Mucosa of rectum (tissue), 2 donors: ENCODE results near the gene POTEG.
"Not testable (repeated sequence)": the region's sequence is repeated elsewhere in the genome, so short reads cannot be mapped to it uniquely, and the experiment has no call there.

Source experiments
- H3K27ac ChIP-seq, 2 donors: one replicate each; pipeline ENCODE4 v1.7.0; 2013; ENCODE audit warnings: inconsistent platforms in 2 of 2, low read depth in 2 of 2, low read length in 2 of 2
- H3K27me3 ChIP-seq, 2 donors: one replicate each; pipeline ENCODE4 v1.7.0; 2013; ENCODE audit warnings: low read length in 2 of 2; ENCODE audit not compliant: control insufficient read depth in 2 of 2, insufficient read depth in 2 of 2
- H3K36me3 ChIP-seq, 2 donors: one replicate each; pipeline ENCODE4 v1.7.0; 2013; ENCODE audit warnings: low read length in 2 of 2; ENCODE audit not compliant: control insufficient read depth in 2 of 2, insufficient read depth in 2 of 2
- H3K4me1 ChIP-seq, 2 donors: one replicate each; pipeline ENCODE4 v1.7.0; 2013; ENCODE audit warnings: low read length in 2 of 2, mild to moderate bottlenecking in 1 of 2; ENCODE audit not compliant: control insufficient read depth in 2 of 2, insufficient read depth in 2 of 2
- H3K4me3 ChIP-seq, 2 donors: one replicate each; pipeline ENCODE4 v1.7.0; 2013; ENCODE audit warnings: low read length in 2 of 2
- H3K9ac ChIP-seq, 2 donors: one replicate each; pipeline ENCODE4 v1.7.0; 2013; ENCODE audit warnings: low read length in 2 of 2, low read depth in 1 of 2, mild to moderate bottlenecking in 1 of 2
- H3K9me3 ChIP-seq, 2 donors: one replicate each; pipeline ENCODE4 v1.7.0; 2013; ENCODE audit warnings: low read length in 2 of 2; ENCODE audit not compliant: control insufficient read depth in 2 of 2
- donor health status: healthy.
- donor health status: Normal muscosa, but diverticular disease.

POTEG gene

GRCh38 chr14:19434241-19434640, at the start of gene POTEG:
TSS of gene POTEG (minus strand) at chr14:19434341. CDS start at chr14:19434289, 52 bp downstream.
- not testable (repeated sequence) for H3K4me3 ChIP-seq, H3K36me3 ChIP-seq, H3K9me3 ChIP-seq, H3K4me1 ChIP-seq, H3K27ac ChIP-seq, H3K27me3 ChIP-seq, H3K9ac ChIP-seq

- not testable (repeated sequence) for H3K9me3 ChIP-seq, H3K9ac ChIP-seq, H3K4me3 ChIP-seq, H3K27ac ChIP-seq, H3K27me3 ChIP-seq, H3K36me3 ChIP-seq, H3K4me1 ChIP-seq
These were observed 48.0 kb upstream of the POTEG start for GRCh38 chr14:19482093-19482492.

DNA sequence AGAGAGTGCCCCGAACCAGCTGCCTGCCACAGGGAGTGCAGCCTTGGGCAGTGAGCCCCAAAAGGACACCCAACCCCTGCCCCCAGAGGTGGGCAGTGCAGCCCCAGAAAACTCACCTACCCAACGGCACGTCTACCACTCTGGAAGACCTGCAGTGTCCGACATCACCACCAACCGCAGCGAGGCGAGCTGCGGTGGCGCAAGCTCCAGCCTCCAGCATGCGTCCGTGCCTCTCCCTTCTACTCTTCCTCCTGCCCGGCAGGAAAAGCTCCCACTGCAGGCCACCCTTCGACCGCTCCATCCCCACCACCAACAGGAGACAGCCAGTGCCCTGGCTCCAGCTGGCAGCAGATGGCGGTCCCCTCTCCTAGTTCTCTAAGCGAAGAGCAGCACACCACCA, 47.3 kb upstream of the POTEG start:
- not testable (repeated sequence) for H3K36me3 ChIP-seq, H3K4me1 ChIP-seq, H3K27me3 ChIP-seq, H3K4me3 ChIP-seq, H3K27ac ChIP-seq, H3K9me3 ChIP-seq, H3K9ac ChIP-seq

DNA sequence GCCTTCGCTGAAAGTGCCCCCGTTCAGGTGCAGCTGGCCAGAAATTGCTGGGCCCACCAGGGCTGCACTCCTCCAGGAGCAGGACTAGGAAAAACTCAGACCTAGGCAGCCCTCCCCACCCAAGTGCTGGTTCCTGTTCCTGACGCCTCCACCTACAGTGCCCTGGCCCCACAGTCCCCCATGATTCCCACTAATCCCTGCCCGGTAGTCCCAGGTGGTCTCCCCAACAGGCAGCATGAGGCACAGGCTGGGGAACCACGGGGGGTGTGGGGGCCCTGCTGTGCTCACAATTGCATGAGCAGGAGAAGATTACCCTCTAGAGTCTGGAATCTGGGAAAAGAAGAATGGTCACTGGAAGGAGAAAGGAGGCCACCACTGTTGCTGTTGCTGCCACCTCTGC, 46.4 kb upstream of the POTEG start:
- H3K9ac ChIP-seq, H3K27ac ChIP-seq, H3K27me3 ChIP-seq, H3K4me3 ChIP-seq, H3K4me1 ChIP-seq, H3K9me3 ChIP-seq, H3K36me3 ChIP-seq: not testable (repeated sequence)

GRCh38 chr14:19445761-19446160, 11.6 kb upstream of the POTEG start:
- H3K27ac ChIP-seq, H3K9me3 ChIP-seq, H3K9ac ChIP-seq, H3K4me3 ChIP-seq, H3K36me3 ChIP-seq, H3K27me3 ChIP-seq, H3K4me1 ChIP-seq: not testable (repeated sequence)

DNA sequence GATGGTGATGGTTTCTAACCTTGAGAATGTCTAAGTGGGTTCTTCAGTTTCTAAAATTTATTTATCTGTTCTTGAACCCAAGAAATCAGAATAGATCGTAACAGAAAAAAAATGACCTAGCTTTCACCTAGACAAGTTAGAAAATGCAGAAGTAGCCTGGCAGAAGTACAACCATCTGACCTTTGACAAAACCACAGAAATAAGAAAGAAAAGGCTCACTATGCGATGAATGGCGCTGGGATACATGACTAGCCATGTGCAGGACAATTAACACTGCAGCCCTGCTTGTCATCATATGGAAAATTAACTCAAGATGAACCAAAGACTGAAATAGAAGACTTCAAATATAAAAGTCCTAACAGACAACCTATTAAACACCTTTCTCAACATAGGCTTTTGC, 5.7 kb upstream of the POTEG start:
- H3K27me3 ChIP-seq, H3K9me3 ChIP-seq, H3K27ac ChIP-seq, H3K4me1 ChIP-seq, H3K4me3 ChIP-seq, H3K9ac ChIP-seq, H3K36me3 ChIP-seq: not testable (repeated sequence)

- H3K27ac ChIP-seq, H3K9ac ChIP-seq, H3K4me3 ChIP-seq, H3K27me3 ChIP-seq, H3K9me3 ChIP-seq, H3K4me1 ChIP-seq, H3K36me3 ChIP-seq: not testable (repeated sequence)
These were observed 5.1 kb upstream of the POTEG start for GRCh38 chr14:19439219-19439618.

- not testable (repeated sequence) for H3K9me3 ChIP-seq, H3K9ac ChIP-seq
These were observed 2.9 kb upstream of the POTEG start for GRCh38 chr14:19437126-19437443.

GRCh38 chr14:19436311-19437125, 2.4 kb upstream of the POTEG start:
- not testable (repeated sequence) for H3K9me3 ChIP-seq, H3K36me3 ChIP-seq, H3K27ac ChIP-seq, H3K27me3 ChIP-seq, H3K4me3 ChIP-seq, H3K9ac ChIP-seq, H3K4me1 ChIP-seq

More at GRCh38 chr14:19437126-19437443, 2.9 kb upstream of the POTEG start:
- not testable (repeated sequence) for H3K27me3 ChIP-seq, H3K4me3 ChIP-seq, H3K4me1 ChIP-seq, H3K36me3 ChIP-seq, H3K27ac ChIP-seq

GRCh38 chr14:19435852-19436251, 1.7 kb upstream of the POTEG start:
- H3K27me3 ChIP-seq, H3K36me3 ChIP-seq, H3K9me3 ChIP-seq, H3K4me3 ChIP-seq, H3K27ac ChIP-seq, H3K4me1 ChIP-seq, H3K9ac ChIP-seq: not testable (repeated sequence)

DNA sequence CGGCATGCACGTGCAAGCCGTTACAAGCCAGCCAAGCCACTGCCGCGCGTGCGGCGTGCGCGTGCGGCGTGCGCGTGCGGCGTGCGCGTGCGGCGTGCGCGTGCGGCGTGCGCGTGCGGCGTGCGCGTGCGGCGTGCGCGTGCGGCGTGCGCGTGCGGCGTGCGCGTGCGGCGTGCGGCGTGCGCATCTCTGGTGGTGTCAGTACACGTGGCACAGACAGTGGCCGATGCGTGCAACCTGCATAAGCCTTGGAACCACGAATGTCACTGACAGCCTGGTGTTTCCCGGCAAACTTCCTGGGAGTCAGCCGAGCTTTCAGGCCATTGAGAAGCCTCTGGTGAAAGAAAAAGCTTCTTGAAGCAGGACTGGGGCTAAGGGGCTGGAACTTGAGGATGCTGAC, 750 bp upstream of the POTEG start:
- not testable (repeated sequence) for H3K4me3 ChIP-seq, H3K4me1 ChIP-seq, H3K9ac ChIP-seq, H3K9me3 ChIP-seq, H3K36me3 ChIP-seq, H3K27me3 ChIP-seq, H3K27ac ChIP-seq
